K562 (cell line): ENCODE results near the gene USF2. TPM values are rescaled to one million over a fixed set of nuclear protein-coding genes. Genes with fewer than 3 reads are reported as not detected.

Experiments
- ATF7 ChIP-seq: fragments of 450-650 bp; IDR thresholded peaks from 2 replicates; pipeline ENCODE4 v1.7.1; 2014; ENCODE audit warnings: mild to moderate bottlenecking, moderate library complexity
- BDP1 ChIP-seq: IDR thresholded peaks from 3 replicates; pipeline ENCODE4 v1.6.1; 2011; ENCODE audit not compliant: insufficient read length, insufficient read depth
- CTBP1 ChIP-seq: fragments of 450-650 bp; IDR thresholded peaks from 2 replicates; pipeline ENCODE4 v1.6.1; 2016; ENCODE audit warnings: borderline replicate concordance
- E2F1 ChIP-seq: sonication (generic); formaldehyde crosslinking; IDR thresholded peaks from 2 replicates; pipeline ENCODE4 v1.8.1; 2023; ENCODE audit warnings: mild to moderate bottlenecking, missing genetic modification reagents, moderate library complexity
- E4F1 ChIP-seq: fragments of 250-450 bp; sonication (Bioruptor Pico); IDR thresholded peaks from 2 replicates; pipeline ENCODE4 v1.5.0; 2021; ENCODE audit warnings: mild to moderate bottlenecking, borderline replicate concordance
- GTF2B ChIP-seq: IDR thresholded peaks from 2 replicates; pipeline ENCODE4 v1.6.1; 2011; ENCODE audit not compliant: insufficient read length; ENCODE audit errors: extremely low read depth
- ILK ChIP-seq: fragments of 450-650 bp; IDR thresholded peaks from 2 replicates; pipeline ENCODE4 v1.6.1; 2016; ENCODE audit warnings: missing genetic modification characterization, low read depth, mild to moderate bottlenecking, missing compliant biosample characterization, moderate library complexity, borderline replicate concordance
- NR1H2 ChIP-seq: sonication (generic); formaldehyde crosslinking; IDR thresholded peaks from 2 replicates; pipeline ENCODE4 v1.4.0; 2020; ENCODE audit warnings: mild to moderate bottlenecking, missing genetic modification reagents
- NRF1 ChIP-seq, 2 experiments: fragments of 450-650 bp; IDR thresholded peaks in 1 of 2; conservative IDR thresholded peaks in 1 of 2; 2 replicates each; pipeline ENCODE4 v1.6.1; 2014; ENCODE audit warnings: mild to moderate bottlenecking in 2 of 2
- RBM22 ChIP-seq: fragments of 200-400 bp; formaldehyde crosslinking; IDR thresholded peaks from 2 replicates; pipeline ENCODE4 v1.6.1; 2018; ENCODE audit warnings: low read length, low read depth; ENCODE audit not compliant: poor library complexity, severe bottlenecking
- SUPT5H ChIP-seq: fragments of 450-650 bp; IDR thresholded peaks from 2 replicates; pipeline ENCODE4 v1.6.1; 2016
- ZBTB2 ChIP-seq: fragments of 450-650 bp; IDR thresholded peaks from 2 replicates; pipeline ENCODE4 v1.6.1; 2016; ENCODE audit warnings: antibody characterized with exemption
- ZNF12 ChIP-seq: sonication (generic); formaldehyde crosslinking; IDR thresholded peaks from 2 replicates; pipeline ENCODE4 v1.4.0; 2020; ENCODE audit warnings: mild to moderate bottlenecking, missing genetic modification reagents
- ZNF253 ChIP-seq: fragments of 250-450 bp; sonication (Bioruptor Pico); conservative IDR thresholded peaks from 2 replicates; pipeline ENCODE4 v1.6.1; 2021; ENCODE audit warnings: mild to moderate bottlenecking
- polyA plus RNA-seq, 8 experiments: library from polyadenylated mRNA; depleted of rRNA in 4 of 8; stranded (reverse) in 5 of 8; unstranded in 3 of 8; fragments of >200 nt; fragmentation: Nextera tagmentation in 2 of 8; fragmentation: Illumina TruSeq in 1 of 8; extraction: Ambion mirVana in 2 of 8; extraction: Trizol in 1 of 8; gene quantifications; 2 replicates each; pipeline versions ENCODE4 v1.2.1 to v1.2.3, GENCODE V29; 2011 to 2014; ENCODE audit warnings: inconsistent platforms in 1 of 8, missing spikeins in 1 of 8
- total RNA-seq, 7 experiments: library from RNA; depleted of rRNA in 6 of 7; stranded (reverse); fragments of >200 nt in 6 of 7; fragmentation: Illumina TruSeq in 2 of 7; extraction: Trizol in 2 of 7; gene quantifications; 2 replicates each; pipeline versions ENCODE4 v1.2.1 to v1.2.3, GENCODE V29; 2011 to 2021; ENCODE audit warnings: low replicate concordance in 1 of 7
- TF ChIP-seq, protein P1 (sequence below): fragments of 250-450 bp; sonication (Bioruptor Pico); IDR thresholded peaks from 2 replicates; pipeline ENCODE4 v1.9.0; 2021; ENCODE audit warnings: mild to moderate bottlenecking, inconsistent platforms
- TF ChIP-seq, protein P2 (sequence below): sonication (generic); formaldehyde crosslinking; IDR thresholded peaks from 2 replicates; pipeline ENCODE4 v1.8.1; 2022; ENCODE audit warnings: missing genetic modification reagents
- TF ChIP-seq, protein P3 (sequence below): sonication (generic); formaldehyde crosslinking; IDR thresholded peaks from 2 replicates; pipeline ENCODE4 v1.8.0; 2022; ENCODE audit warnings: mild to moderate bottlenecking, low read depth, missing genetic modification reagents

The USF2 gene
- total and polyA plus RNA-seq, 9 of the 15 experiments (the other 6 are each of a cell fraction or from before 2014, with no cell fraction given), result 0.27 to 93.7 (median 58.4) TPM

- TF ChIP-seq ZNF12 (no peak), NRF1 (conservative IDR thresholded peaks at IDR 0.05 in 1 of 2, IDR thresholded peaks at IDR 0.05 in 1 of 2) (no peak), SUPT5H (no peak), NR1H2 (CRISPR knock-in tag) (no peak), GTF2B (no peak), ILK (tag) (no peak), ZNF253 (CRISPR knock-in tag) (no peak), ZBTB2 (no peak), RBM22 (no peak), ATF7 (0 out of 2 replicates have a peak, but pooled peaks have one; percentile 8), BDP1 (no peak), CTBP1 (peak; percentile 87; the same call in 1 of the 2 replicates), E4F1 (no peak), E2F1 (no peak)
- TF ChIP-seq, protein P1, sequence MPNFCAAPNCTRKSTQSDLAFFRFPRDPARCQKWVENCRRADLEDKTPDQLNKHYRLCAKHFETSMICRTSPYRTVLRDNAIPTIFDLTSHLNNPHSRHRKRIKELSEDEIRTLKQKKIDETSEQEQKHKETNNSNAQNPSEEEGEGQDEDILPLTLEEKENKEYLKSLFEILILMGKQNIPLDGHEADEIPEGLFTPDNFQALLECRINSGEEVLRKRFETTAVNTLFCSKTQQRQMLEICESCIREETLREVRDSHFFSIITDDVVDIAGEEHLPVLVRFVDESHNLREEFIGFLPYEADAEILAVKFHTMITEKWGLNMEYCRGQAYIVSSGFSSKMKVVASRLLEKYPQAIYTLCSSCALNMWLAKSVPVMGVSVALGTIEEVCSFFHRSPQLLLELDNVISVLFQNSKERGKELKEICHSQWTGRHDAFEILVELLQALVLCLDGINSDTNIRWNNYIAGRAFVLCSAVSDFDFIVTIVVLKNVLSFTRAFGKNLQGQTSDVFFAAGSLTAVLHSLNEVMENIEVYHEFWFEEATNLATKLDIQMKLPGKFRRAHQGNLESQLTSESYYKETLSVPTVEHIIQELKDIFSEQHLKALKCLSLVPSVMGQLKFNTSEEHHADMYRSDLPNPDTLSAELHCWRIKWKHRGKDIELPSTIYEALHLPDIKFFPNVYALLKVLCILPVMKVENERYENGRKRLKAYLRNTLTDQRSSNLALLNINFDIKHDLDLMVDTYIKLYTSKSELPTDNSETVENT (CRISPR knock-in tag), result 0 out of 2 replicates have a peak, but pooled peaks have one; percentile 38
- TF ChIP-seq, protein P2, sequence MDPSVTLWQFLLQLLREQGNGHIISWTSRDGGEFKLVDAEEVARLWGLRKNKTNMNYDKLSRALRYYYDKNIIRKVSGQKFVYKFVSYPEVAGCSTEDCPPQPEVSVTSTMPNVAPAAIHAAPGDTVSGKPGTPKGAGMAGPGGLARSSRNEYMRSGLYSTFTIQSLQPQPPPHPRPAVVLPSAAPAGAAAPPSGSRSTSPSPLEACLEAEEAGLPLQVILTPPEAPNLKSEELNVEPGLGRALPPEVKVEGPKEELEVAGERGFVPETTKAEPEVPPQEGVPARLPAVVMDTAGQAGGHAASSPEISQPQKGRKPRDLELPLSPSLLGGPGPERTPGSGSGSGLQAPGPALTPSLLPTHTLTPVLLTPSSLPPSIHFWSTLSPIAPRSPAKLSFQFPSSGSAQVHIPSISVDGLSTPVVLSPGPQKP (CRISPR knock-in tag), result no peak
- TF ChIP-seq, protein P3, sequence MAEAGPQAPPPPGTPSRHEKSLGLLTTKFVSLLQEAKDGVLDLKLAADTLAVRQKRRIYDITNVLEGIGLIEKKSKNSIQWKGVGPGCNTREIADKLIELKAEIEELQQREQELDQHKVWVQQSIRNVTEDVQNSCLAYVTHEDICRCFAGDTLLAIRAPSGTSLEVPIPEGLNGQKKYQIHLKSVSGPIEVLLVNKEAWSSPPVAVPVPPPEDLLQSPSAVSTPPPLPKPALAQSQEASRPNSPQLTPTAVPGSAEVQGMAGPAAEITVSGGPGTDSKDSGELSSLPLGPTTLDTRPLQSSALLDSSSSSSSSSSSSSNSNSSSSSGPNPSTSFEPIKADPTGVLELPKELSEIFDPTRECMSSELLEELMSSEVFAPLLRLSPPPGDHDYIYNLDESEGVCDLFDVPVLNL (CRISPR knock-in tag), result no peak
Measured at GRCh38 chr19:35269438-35270117, 816 bp downstream of the USF2 start (continued).
